GM21619 (cell line): ENCODE measurements around the gene ATP4A.
A peak's percentile ranks its signal among the peaks of the same experiment; 100 is the strongest.

Experiments
- ATAC-seq: cut with Tn5 transposase; IDR thresholded peaks from one replicate; pipeline ENCODE4 v1.9.1; 2021; ENCODE audit not compliant: unreplicated experiment

The ATP4A gene

DNA sequence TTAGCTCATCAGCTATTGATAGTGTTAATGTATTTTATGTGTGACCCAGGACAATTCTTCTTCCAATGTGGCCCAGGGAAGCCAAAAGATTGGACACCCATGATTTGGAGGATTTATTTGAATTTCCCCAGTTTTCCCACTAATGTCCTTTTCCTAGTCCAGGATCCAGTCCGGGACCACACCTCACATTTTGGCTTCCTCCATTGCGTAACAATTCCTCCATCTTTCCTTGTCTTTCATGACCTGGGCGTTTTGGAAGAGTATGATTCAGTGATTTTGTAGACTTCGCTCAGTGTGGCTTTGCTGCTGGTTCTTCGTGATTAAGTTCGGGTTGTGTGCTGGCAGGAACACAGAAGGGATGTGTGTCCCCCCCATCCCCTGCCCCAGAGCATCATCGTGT lies 3.3 kb upstream of the ATP4A start:
- ATAC-seq, result no peak

GRCh38 chr19:35565016-35565856 lies 1.8 kb upstream of the ATP4A start:
- no peak for ATAC-seq

GRCh38 chr19:35562776-35563175 lies 682 bp downstream of the ATP4A start:
- ATAC-seq, result no peak

GRCh38 chr19:35562336-35562735 lies 1.1 kb downstream of the ATP4A start:
- no peak for ATAC-seq

DNA sequence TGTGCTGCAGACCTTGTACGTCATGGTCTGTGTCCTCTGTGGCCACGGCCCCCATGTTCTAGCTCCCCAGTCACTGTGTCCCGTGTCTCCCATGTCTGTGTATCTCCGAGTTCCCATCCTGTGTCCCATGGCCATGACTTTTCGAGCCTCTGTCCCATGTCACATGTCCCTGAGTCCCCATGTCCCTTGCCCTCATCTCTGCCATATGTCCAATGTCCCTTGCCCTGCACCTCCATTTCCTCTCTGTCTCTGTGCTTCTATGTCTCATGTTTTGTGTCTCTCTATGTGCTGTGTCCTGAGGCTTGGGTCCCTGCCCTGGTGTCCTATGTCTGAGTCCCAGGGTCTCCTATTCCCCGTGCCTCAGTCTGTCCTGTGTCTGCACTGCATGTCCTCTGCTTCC lies 2.0 kb downstream of the ATP4A start:
- ATAC-seq, result no peak

GRCh38 chr19:35560677-35561076 lies 2.8 kb downstream of the ATP4A start:
- no peak for ATAC-seq

- no peak for ATAC-seq
Measured at GRCh38 chr19:35560271-35560670, 3.2 kb downstream of the ATP4A start.

- no peak for ATAC-seq
Measured at GRCh38 chr19:35559781-35560180, 3.7 kb downstream of the ATP4A start.

DNA sequence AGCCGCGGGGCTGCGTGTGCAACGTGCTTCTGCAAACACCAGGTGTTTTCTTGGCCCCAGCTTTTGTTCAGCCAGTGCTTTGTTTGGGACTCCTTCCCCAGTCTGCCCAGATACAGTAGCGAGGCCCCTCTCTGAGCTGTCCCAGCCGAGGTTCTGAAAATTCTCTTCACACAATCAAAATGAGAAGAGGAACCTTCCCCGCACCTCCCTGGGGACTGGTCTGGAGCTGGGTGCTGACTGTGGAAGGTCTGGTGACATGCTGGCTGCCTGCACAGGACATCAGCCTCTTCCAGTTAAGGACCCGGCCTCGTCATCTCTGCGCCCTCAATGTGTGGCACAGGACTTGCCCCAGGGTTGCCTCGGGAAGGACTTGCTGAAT lies 4.2 kb downstream of the ATP4A start:
- peak; percentile 70 for ATAC-seq

DNA sequence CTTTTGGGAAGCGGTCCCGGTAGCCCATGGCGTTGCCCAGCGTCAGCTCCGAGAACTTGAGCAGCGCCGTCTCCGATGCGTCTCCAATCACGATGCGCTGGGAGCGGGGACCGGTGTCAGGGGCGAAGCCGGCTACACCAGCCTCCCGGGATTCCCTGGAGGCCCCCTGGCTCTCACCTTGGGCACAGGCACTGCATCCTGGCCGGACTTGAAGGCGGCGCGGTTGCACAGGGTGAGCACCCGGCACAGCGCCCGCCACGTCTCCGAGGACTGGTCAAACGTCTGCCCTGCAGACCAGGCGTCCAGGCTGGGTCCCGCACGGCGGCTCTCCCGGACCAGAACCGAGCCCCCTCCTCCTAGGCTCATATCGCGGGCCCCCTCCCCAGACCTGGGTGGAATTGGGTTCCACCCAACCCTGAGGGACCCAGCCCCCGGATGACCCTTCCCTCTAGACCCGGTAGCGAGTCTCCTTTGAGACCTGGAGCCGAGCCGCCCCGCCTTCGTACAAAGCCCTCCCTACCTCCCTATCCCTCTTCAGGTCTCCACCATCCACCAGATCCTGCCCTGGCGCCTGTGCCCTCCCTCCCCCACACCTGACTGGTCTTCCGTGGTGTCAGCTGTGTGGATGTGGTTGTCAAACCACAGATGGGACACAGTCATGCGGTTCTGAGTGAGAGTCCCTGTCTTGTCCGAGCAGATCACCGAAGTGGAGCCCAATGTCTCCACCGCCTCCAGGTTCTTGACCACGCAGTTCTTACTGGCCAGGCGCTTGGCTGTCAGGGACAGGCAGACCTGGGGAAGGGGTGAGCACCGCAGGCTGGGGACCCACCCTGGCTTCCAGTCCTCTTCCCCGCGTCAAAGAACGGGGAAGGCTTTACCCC lies 4.8 kb downstream of the ATP4A start:
- no peak for ATAC-seq

GRCh38 chr19:35557539-35558399 lies 5.7 kb downstream of the ATP4A start:
- no peak for ATAC-seq

- ATAC-seq, result no peak
Measured at GRCh38 chr19:35556846-35557538, 6.5 kb downstream of the ATP4A start.

DNA sequence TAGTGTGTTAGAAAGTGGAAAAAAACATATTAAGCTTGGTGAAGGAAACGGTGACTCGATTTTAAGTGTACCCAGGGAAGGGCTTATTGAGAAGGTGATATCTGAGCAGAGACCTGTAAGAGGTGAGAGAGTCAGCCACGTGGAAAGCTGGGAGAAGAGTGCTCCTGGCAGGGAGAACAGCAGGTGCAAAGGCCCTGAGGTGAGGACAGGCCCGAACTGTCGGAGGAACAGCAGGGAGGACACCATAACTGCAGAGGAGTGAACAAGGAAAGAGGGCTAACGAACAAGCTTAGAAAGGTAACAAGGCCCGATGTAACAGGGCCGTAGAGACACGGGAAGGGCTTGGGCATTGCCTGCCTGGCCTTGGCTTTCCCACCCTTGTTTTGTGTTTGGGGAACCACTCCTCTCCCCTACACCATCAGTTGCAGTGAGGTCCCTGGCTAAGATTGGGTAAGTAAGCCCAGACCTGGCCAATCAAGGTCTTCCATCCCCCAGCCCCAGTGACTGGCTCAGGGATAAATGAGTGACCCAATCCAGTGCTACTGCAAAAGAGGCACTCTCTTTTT lies 7.3 kb downstream of the ATP4A start:
- ATAC-seq, result no peak

DNA sequence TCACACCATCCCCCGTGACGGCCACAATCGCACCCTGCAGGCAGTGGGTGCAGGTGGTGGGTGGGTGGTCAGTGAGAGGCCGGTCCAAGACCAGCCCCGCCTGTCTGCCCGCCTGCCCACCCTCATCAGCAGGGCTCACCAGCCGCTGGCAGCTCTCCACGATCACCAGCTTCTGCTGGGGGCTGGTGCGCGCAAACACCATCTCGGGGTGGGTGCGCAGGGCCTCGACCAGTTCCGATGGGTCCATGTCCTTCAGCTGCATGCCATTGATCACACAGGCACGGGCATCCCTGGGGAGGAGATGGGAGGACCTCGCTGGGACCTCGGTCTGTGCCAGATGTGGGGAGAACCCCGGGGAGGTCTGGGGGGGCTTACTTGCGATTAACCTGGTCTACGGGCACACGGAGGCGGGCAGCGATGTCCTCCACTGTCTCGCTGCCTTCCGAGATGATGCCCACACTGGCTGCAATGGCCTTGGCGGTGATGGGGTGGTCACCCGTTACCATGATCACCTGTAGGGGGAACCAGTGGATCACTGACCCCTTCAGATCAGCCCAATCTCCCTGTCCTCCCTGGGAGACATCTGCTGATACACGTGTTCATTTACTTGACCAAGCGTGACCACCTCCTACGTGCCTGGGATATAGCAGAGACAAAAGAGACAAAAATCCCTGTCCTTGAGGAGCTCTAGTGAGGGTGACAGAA lies 8.0 kb downstream of the ATP4A start:
- ATAC-seq, result no peak

GRCh38 chr19:35554076-35554475 lies 9.4 kb downstream of the ATP4A start:
- no peak for ATAC-seq

GRCh38 chr19:35553385-35554000 lies 10.0 kb downstream of the ATP4A start:
- ATAC-seq, result no peak

DNA sequence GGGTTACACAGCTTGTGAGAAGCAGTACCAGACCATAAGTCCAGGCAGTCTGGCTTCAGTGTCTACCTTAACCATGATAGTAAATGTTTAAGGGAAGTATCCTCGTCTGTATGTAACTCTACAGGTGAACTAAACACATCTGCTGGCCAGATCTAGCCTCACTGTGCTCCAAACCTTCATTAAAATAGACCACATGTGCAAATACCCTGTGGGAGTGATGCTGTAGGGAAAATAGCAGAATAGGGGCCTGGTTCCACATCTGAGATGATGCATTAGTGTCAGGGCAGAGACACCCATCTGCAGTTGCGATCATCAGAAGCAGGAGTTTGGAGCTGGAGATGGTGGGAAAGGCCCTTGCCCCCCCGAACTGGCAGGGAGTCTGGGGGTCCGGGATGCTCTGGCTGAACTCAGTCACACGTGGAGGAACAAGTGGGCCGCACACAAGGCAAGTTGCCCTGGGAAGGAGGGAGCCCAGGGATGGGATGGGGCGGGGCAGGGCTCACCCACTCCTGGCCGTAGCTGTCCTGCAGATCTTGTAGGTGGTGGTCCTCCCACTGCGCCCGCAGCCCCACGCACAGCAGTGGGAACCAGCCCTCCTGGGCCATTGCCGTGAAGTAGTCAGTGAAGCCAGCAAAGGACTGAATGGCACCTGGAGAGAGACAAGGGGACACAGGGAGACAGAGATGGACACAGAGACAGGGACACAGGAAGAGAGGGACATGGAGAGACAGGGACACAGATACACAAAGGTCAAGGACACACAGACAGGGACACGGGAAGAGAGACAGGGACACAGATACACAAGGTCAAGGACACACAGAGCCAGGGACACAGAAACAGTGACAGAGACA lies 10.7 kb downstream of the ATP4A start:
- ATAC-seq, result no peak

- ATAC-seq, result no peak
Measured at GRCh38 chr19:35551091-35551810, 12.2 kb downstream of the ATP4A start.
